ENCODE data around the gene TTC28. TPM values are rescaled to one million over a fixed set of nuclear protein-coding genes. Genes with fewer than 3 reads are reported as not detected.

TTC28 gene
- total RNA-seq, 1 experiment from 2014 or later = not detected

GRCh38 chr22:28398981-28399380 is 280.7 kb downstream of the TTC28 start:
- intact Hi-C loops (cut with micrococcal nuclease) = no loop called here
- no peak for TF ChIP-seq CTCF (IDR thresholded peaks at IDR 0.05; ENCODE audit: unreplicated experiment)
- Mint-ChIP-seq H3K27me3 (ENCODE audit: insufficient read depth, unreplicated experiment) (peaks cover 85% of the 10 kb centered on the region), H3K4me1 (ENCODE audit: insufficient read depth, unreplicated experiment) (no peaks in the 10 kb centered on the region), H3K36me3 (ENCODE audit: insufficient read depth, unreplicated experiment) (no peaks in the 10 kb centered on the region), H3K27ac (ENCODE audit: low read depth, unreplicated experiment) (no peak overlapping the region), H3K9me3 (ENCODE audit: unreplicated experiment) (no peaks in the 10 kb centered on the region), H3K4me3 (ENCODE audit: unreplicated experiment) (no peak overlapping the region)
- ChIA-PET CTCF (interaction anchor here (0.5 to 0.7 kb wide), 2 partner anchors 157 to 439 kb away, joined by 3 read pairs; no protein-coding TSS in a partner anchor), POLR2A (no interaction called here)
- no TSS peak for BruUV-seq (replicated peaks)
- DNase-seq (ENCODE audit: unreplicated experiment) = no peak

GRCh38 chr22:28398355-28398754 is 281.3 kb downstream of the TTC28 start:
- BruUV-seq (replicated peaks) = no TSS peak
- intact Hi-C loops (cut with micrococcal nuclease) = no loop called here
- no peak overlapping the region for H3K4me3 Mint-ChIP-seq (ENCODE audit: unreplicated experiment)
- ChIA-PET POLR2A (no interaction called here), CTCF (interaction anchor here (0.7 kb wide), 1 partner anchor 439 kb away, joined by 3 read pairs; no protein-coding TSS in a partner anchor)
- H3K27me3 Mint-ChIP-seq (ENCODE audit: insufficient read depth, unreplicated experiment) = peaks cover 84% of the 10 kb centered on the region
- no peak for DNase-seq (ENCODE audit: unreplicated experiment)
- H3K4me1 Mint-ChIP-seq (ENCODE audit: insufficient read depth, unreplicated experiment) = no peaks in the 10 kb centered on the region
- no peaks in the 10 kb centered on the region for H3K9me3 Mint-ChIP-seq (ENCODE audit: unreplicated experiment)
- no peak overlapping the region for H3K27ac Mint-ChIP-seq (ENCODE audit: low read depth, unreplicated experiment)
- no peak for TF ChIP-seq CTCF (IDR thresholded peaks at IDR 0.05; ENCODE audit: unreplicated experiment)
- H3K36me3 Mint-ChIP-seq (ENCODE audit: insufficient read depth, unreplicated experiment) = no peaks in the 10 kb centered on the region

- no TSS peak for BruUV-seq (replicated peaks)
- POLR2A ChIA-PET = no interaction called here
- Mint-ChIP-seq H3K27ac (ENCODE audit: low read depth, unreplicated experiment) (no peak overlapping the region), H3K4me1 (ENCODE audit: insufficient read depth, unreplicated experiment) (no peaks in the 10 kb centered on the region), H3K27me3 (ENCODE audit: insufficient read depth, unreplicated experiment) (peaks cover 76% of the 10 kb centered on the region), H3K36me3 (ENCODE audit: insufficient read depth, unreplicated experiment) (no peaks in the 10 kb centered on the region), H3K9me3 (ENCODE audit: unreplicated experiment) (no peaks in the 10 kb centered on the region), H3K4me3 (ENCODE audit: unreplicated experiment) (no peak overlapping the region)
- CTCF ChIA-PET = interaction anchor here (0.7 kb wide), 1 partner anchor 111 kb away, joined by 3 read pairs; no protein-coding TSS in a partner anchor
- no peak for DNase-seq (ENCODE audit: unreplicated experiment)
- no peak for TF ChIP-seq CTCF (IDR thresholded peaks at IDR 0.05; ENCODE audit: unreplicated experiment)
- intact Hi-C loops (cut with micrococcal nuclease) = no loop called here
These were observed 282.3 kb downstream of the TTC28 start for GRCh38 chr22:28397306-28397705.

GRCh38 chr22:28395920-28396753 is 283.5 kb downstream of the TTC28 start:
- intact Hi-C loops (cut with micrococcal nuclease) = no loop called here
- Mint-ChIP-seq H3K27me3 (ENCODE audit: insufficient read depth, unreplicated experiment) (peaks cover 65% of the 10 kb centered on the region), H3K27ac (ENCODE audit: low read depth, unreplicated experiment) (no peak overlapping the region), H3K9me3 (ENCODE audit: unreplicated experiment) (no peaks in the 10 kb centered on the region), H3K36me3 (ENCODE audit: insufficient read depth, unreplicated experiment) (no peaks in the 10 kb centered on the region), H3K4me3 (ENCODE audit: unreplicated experiment) (no peak overlapping the region), H3K4me1 (ENCODE audit: insufficient read depth, unreplicated experiment) (no peaks in the 10 kb centered on the region)
- ChIA-PET CTCF (no interaction called here), POLR2A (no interaction called here)
- TF ChIP-seq CTCF (IDR thresholded peaks at IDR 0.05; ENCODE audit: unreplicated experiment) = no peak
- BruUV-seq (replicated peaks) = no TSS peak
- no peak for DNase-seq (ENCODE audit: unreplicated experiment)
